Hepatocyte (in vitro differentiated cells): ENCODE data around the gene MAGOHB.

Source experiments
- EZH2 ChIP-seq: fragments of 200-600 bp; sonication (generic); IDR thresholded peaks from 2 replicates; pipeline ENCODE4 v1.6.1; 2016; ENCODE audit warnings: antibody characterized with exemption, mild to moderate bottlenecking, borderline replicate concordance
- TF ChIP-seq, protein P1 (sequence below): fragments of 200-600 bp; sonication (generic); IDR thresholded peaks from 2 replicates; pipeline ENCODE4 v1.5.1; 2016; ENCODE audit warnings: antibody characterized with exemption, mild to moderate bottlenecking; ENCODE audit not compliant: poor library complexity

DNA sequence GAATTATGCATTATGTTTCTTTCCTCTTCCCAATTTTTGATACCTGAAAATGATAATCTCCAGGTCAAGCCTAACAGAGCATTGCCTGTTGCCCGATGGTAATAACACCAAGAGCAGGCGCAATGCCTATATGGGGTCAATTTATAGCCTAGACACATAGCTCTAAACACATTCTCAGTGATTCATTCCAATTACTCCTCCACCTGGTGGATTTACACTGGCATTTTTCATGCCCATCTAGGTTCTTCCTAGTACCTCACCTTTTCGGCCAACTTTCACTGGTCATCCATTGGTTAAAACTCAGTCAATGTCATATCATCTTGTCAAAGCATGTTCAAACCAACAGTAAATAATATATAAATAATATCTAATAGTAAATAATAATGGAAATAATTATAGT lies 54.6 kb downstream of the MAGOHB start:
- TF ChIP-seq, protein P1, sequence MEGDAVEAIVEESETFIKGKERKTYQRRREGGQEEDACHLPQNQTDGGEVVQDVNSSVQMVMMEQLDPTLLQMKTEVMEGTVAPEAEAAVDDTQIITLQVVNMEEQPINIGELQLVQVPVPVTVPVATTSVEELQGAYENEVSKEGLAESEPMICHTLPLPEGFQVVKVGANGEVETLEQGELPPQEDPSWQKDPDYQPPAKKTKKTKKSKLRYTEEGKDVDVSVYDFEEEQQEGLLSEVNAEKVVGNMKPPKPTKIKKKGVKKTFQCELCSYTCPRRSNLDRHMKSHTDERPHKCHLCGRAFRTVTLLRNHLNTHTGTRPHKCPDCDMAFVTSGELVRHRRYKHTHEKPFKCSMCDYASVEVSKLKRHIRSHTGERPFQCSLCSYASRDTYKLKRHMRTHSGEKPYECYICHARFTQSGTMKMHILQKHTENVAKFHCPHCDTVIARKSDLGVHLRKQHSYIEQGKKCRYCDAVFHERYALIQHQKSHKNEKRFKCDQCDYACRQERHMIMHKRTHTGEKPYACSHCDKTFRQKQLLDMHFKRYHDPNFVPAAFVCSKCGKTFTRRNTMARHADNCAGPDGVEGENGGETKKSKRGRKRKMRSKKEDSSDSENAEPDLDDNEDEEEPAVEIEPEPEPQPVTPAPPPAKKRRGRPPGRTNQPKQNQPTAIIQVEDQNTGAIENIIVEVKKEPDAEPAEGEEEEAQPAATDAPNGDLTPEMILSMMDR, result no peak
- TF ChIP-seq EZH2, result no peak
